Fibroblast of villous mesenchyme (primary cell): ENCODE results near the gene SHLD2. TPM values are rescaled to one million over a fixed set of nuclear protein-coding genes. Genes with fewer than 3 reads are reported as not detected.
A peak's percentile ranks its signal among the peaks of the same experiment; 100 is the strongest.
"Not testable (repeated sequence)": the region's sequence is repeated elsewhere in the genome, so short reads cannot be mapped to it uniquely, and the experiment has no call there.

Source experiments
- DNase-seq: peaks from one replicate; pipeline ENCODE4 v3.0.0-alpha.2; 2010; ENCODE audit warnings: low read depth
- H3K4me3 ChIP-seq: 2 replicates; pipeline ENCODE4 v1.5.1; 2011; ENCODE audit warnings: low read depth, mild to moderate bottlenecking, low read length
- total RNA-seq: library from RNA; depleted of rRNA; stranded (reverse); fragments of >200 nt; gene quantifications from 2 replicates; pipeline ENCODE4 v1.2.3, GENCODE V29; 2012
- TF ChIP-seq, protein P1 (sequence below): IDR thresholded peaks from 2 replicates; pipeline ENCODE4 v1.5.1; 2012; ENCODE audit warnings: low read depth, mild to moderate bottlenecking, low read length; ENCODE audit not compliant: insufficient read depth

SHLD2 gene
- total RNA-seq, 1 donor = 40.6 TPM

DNA sequence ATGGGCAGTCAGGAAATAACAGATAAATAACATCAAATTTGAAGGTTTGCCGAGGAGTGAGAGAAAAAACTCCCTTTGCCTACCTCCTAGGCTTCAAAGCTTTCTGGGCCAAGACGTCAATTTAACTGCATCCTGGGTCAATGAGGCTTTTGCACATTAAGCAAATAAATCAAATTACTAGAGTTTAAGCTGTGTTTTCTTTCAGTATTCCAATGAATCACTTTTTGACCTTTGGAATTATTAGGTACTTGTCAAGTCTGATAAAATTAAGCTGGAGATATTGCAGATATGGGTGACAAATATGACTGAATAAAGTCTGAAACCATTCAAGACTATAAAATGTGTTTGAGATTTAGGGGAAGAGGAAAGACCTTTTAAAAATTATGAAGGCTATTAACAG lies 22.6 kb upstream of the SHLD2 start:
- no peak overlapping the region for H3K4me3 ChIP-seq
- TF ChIP-seq, protein P1, sequence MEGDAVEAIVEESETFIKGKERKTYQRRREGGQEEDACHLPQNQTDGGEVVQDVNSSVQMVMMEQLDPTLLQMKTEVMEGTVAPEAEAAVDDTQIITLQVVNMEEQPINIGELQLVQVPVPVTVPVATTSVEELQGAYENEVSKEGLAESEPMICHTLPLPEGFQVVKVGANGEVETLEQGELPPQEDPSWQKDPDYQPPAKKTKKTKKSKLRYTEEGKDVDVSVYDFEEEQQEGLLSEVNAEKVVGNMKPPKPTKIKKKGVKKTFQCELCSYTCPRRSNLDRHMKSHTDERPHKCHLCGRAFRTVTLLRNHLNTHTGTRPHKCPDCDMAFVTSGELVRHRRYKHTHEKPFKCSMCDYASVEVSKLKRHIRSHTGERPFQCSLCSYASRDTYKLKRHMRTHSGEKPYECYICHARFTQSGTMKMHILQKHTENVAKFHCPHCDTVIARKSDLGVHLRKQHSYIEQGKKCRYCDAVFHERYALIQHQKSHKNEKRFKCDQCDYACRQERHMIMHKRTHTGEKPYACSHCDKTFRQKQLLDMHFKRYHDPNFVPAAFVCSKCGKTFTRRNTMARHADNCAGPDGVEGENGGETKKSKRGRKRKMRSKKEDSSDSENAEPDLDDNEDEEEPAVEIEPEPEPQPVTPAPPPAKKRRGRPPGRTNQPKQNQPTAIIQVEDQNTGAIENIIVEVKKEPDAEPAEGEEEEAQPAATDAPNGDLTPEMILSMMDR = no peak
- no peak for DNase-seq

DNA sequence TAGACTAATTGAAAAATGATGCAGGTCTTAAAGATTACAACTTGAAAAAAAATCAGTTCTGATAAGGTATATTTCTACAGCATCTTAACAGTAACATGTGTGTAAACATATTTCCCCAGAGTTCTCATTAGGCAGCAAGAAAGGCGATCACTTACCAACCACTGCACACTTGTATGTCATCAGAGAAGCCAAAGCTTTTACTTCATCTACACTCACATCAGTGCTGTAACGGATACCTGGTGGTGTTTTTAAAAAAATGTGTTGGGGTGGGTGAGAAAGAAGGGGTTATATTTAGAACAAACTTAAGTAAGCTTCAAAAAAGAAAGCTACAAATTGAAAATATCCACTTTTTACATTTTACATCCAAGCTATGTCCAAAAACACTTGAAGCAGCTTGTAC lies 18.6 kb upstream of the SHLD2 start:
- DNase-seq, H3K4me3 ChIP-seq: not testable (repeated sequence)

DNA sequence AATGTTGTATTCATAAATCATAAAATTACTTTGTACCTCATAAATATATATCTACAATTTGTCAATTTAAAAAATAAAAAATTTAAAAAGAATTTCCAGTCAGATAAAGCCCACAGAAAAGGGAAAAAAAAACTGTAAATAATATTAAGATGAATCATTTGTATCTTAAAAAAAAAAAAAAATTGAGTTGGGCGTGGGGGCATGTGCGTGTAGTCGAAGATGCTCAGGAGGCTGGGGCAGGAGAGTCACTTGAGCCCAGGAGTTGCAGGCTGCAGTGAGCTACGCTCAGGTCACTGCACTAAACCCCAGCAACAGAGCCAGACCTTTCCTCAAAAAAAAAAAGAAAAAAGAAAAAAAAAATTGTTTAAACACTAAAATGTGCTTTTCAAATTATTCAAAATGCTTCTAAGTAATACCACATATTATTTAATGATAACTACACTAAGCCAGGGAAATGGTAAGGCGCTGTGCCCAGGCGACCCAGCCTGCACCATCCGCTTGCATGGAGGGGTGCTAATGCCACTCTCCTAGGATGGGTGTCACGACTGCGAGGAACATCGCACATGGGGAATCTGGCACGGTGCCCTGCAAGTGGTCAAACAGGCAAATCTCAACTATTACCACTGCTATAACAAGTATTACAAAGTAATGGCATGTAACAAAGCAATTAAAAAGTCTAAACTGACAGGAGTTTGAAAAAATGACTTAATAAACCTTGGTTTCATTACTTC lies 15.7 kb upstream of the SHLD2 start:
- TF ChIP-seq, protein P1 = no peak
- no peak overlapping the region for H3K4me3 ChIP-seq
- DNase-seq = no peak

DNA sequence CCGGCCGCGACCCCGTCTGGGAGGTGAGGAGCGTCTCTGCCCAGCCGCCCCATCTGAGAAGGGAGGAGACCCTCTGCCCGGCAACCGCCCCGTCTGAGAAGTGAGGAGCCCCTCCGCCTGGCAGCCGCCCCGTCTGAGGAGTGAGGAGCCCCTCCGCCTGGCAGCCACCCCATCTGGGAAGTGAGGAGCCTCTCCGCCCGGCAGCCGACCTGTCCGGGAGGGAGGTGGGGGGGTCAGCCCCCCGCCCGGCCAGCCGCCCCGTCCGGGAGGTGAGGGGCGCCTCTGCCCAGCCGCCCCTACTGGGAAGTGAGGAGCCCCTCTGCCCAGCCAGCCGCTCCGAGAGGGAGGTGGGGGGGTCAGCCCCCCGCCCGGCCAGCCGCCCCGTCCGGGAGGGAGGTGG lies 14.4 kb upstream of the SHLD2 start:
- H3K4me3 ChIP-seq, DNase-seq: not testable (repeated sequence)

DNA sequence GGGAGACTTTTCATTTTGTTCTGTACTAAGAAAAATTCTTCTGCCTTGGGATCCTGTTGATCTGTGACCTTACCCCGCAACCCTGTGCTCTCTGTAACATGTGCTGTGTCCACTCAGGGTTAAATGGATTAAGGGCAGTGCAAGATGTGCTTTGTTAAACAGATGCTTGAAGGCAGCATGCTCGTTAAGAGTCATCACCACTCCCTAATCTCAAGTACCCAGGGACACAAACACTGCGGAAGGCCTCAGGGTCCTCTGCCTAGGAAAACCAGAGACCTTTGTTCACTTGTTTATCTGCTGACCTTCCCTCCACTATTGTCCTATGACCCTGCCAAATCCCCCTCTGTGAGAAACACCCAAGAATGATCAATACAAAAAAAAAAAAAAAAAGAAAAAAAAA lies 13.4 kb upstream of the SHLD2 start:
- DNase-seq, H3K4me3 ChIP-seq: not testable (repeated sequence)

DNA sequence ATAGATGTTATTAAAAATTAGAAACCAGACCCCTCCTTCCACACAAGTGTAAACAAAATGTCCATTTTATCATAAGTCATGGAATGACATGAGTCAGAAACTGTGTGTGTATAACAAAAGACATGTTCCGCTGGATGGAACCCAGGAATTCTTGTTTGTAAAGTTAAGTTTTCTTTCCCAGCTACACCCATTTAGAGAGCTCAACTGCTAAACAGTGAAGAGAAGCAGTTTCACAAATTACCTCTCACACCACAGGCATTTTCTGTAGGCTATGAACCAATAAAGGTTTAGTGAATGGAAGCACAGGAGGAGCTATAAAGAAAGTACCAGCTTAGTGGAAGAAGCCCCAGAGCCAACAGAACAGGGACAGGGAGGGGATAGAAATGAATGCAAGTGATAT lies 12.8 kb upstream of the SHLD2 start:
- H3K4me3 ChIP-seq = not testable (repeated sequence)
- peak; percentile 64 for DNase-seq

DNA sequence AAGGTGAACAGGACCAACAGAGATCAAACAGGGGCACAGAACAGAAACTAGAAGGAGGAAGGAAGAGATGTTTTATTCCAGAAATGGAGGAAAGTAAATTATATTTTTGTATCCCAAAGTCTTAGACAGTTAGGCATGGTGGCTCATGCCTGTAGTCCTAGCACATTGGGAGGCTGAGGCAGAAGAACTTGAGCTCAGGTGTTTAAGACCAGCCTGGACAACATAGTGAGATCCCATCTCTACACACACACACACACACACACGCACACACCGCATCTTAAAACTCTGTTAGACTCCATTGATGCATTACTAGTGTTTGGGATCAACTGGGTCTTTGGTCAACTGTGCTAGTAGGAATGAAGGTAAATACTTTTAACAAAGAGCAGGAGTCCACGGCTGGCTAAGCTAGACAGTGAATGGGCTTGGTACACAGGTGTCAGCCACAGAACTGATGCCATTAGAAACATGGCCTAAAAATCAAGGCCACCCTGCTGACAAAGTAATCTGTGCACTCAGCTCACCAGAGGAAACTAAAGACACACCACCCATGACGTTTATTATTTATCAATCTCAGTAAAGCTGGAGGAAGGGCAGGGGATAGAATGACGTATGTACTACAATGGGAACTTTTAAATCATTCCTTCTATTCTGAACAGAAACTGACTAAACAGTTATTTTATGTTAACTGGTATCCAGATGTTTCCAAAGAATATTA lies 11.3 kb upstream of the SHLD2 start:
- DNase-seq = peak; percentile 82
- H3K4me3 ChIP-seq = not testable (repeated sequence)

DNA sequence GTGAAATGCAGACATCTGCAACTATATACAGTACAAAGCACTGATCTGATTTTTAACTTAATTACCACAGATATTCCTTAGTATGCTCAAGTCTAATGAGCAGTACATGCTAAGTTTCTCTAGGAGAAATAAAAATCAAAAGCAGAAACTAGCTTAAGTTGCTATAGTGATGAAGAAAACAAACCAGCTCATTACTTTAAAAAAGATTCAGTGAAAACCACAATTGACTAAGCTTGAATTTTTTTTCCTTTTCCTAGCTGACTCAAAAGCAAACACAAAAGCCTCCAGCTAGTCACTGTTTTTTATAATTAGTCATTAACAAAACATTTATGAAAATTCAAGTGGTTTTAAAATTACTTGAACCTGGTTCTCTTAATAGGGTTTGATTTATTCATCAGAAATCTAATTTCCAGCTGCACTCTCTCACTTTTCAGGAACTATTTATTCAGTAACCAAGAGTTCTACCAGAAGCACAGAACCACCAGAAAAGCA lies 10.7 kb upstream of the SHLD2 start:
- DNase-seq = peak; percentile 61
- H3K4me3 ChIP-seq = not testable (repeated sequence)

DNA sequence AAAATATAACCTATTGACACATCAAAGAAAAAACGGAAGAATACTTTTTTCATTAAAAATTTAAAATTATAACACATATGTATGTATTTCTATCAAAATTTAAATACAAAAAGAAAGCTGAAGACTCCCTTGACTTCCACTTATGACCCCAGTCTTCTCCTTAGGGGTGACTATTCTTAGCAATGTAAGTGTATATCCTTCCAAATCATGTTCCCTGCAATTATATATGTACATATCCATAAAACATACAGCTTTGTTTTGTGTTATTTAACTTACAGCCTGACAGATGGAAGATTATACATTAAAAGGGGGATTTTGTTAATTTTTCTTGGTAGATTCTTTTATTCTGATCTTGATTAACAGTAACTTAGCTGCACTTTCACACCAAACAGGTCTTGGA lies 9.5 kb upstream of the SHLD2 start:
- TF ChIP-seq, protein P1 = no peak

DNA sequence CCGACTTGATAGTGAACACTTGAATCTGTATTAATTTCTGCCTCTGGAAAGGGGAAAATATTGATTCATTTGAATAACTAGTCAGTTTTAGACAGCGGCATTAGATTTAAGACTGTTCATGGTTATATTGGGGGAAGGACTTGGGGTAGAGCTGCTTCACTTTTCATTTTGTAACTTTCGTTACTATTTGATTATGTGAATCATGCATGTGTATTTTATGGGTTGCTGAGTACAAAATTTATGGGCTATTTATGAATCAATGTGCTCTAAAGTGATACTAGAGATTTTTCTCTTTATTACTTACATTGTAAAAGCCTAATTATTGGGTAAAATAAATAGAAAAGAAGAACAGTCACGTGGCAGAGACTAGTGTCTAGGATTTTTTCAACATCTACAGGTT lies 5.3 kb upstream of the SHLD2 start:
- H3K4me3 ChIP-seq = no peak overlapping the region
- TF ChIP-seq, protein P1 = no peak
- peak; percentile 18 for DNase-seq

More for the DNA sequence above, 9.5 kb upstream of the SHLD2 start:
- H3K4me3 ChIP-seq = no peak overlapping the region
- DNase-seq = no peak
